GM19328 (cell line): ENCODE measurements around the gene SERPINB6.
"Not testable (repeated sequence)": the region's sequence is repeated elsewhere in the genome, so short reads cannot be mapped to it uniquely, and the experiment has no call there.

Experiments
- ATAC-seq: cut with Tn5 transposase; IDR thresholded peaks from one replicate; pipeline ENCODE4 v1.9.1; 2021; ENCODE audit warnings: mild to moderate bottlenecking, moderate library complexity; ENCODE audit not compliant: unreplicated experiment

Gene SERPINB6

GRCh38 chr6:2971420-2972218 lies at the start of gene SERPINB6:
SERPINB6 (minus strand) TSS chr6:2971567; CDS start chr6:2959332, 12,235 bp downstream.
- ATAC-seq, result no peak

GRCh38 chr6:3019749-3020320 lies 48.5 kb upstream of the SERPINB6 start:
- ATAC-seq, result no peak

- ATAC-seq, result no peak
Measured at GRCh38 chr6:3019065-3019464, 47.7 kb upstream of the SERPINB6 start.

- ATAC-seq, result no peak
Measured at GRCh38 chr6:3017304-3017703, 45.9 kb upstream of the SERPINB6 start.

- no peak for ATAC-seq
Measured at GRCh38 chr6:3016473-3017280, 45.3 kb upstream of the SERPINB6 start.

- no peak for ATAC-seq
Measured at GRCh38 chr6:3015144-3015543, 43.8 kb upstream of the SERPINB6 start.

GRCh38 chr6:3014675-3015066 lies 43.3 kb upstream of the SERPINB6 start:
- ATAC-seq, result no peak

GRCh38 chr6:3013901-3014674 lies 42.7 kb upstream of the SERPINB6 start:
- no peak for ATAC-seq

- no peak for ATAC-seq
Measured at GRCh38 chr6:3013486-3013885, 42.1 kb upstream of the SERPINB6 start.

- ATAC-seq, result no peak
Measured at GRCh38 chr6:3011592-3011991, 40.2 kb upstream of the SERPINB6 start.

- ATAC-seq, result no peak
Measured at GRCh38 chr6:3011158-3011557, 39.8 kb upstream of the SERPINB6 start.

GRCh38 chr6:3009930-3010329 lies 38.6 kb upstream of the SERPINB6 start:
- no peak for ATAC-seq

- not testable (repeated sequence) for ATAC-seq
Measured at GRCh38 chr6:3008712-3009265, 37.4 kb upstream of the SERPINB6 start.

GRCh38 chr6:3007571-3007970 lies 36.2 kb upstream of the SERPINB6 start:
- ATAC-seq, result no peak

- no peak for ATAC-seq
Measured at GRCh38 chr6:3006476-3006875, 35.1 kb upstream of the SERPINB6 start.

- no peak for ATAC-seq
Measured at GRCh38 chr6:3005874-3006273, 34.5 kb upstream of the SERPINB6 start.

GRCh38 chr6:3005077-3005476 lies 33.7 kb upstream of the SERPINB6 start:
- no peak for ATAC-seq

- not testable (repeated sequence) for ATAC-seq
Measured at GRCh38 chr6:3003226-3003625, 31.9 kb upstream of the SERPINB6 start.

- ATAC-seq, result no peak
Measured at GRCh38 chr6:3001773-3002293, 30.5 kb upstream of the SERPINB6 start.

- ATAC-seq, result no peak
Measured at GRCh38 chr6:3001146-3001772, 29.9 kb upstream of the SERPINB6 start.
